Spleen (tissue), 11 donors: Measurements from ENCODE around the gene OLFM1. TPM values are rescaled to one million over a fixed set of nuclear protein-coding genes. Genes with fewer than 3 reads are reported as not detected.
"Not testable (repeated sequence)": the region's sequence is repeated elsewhere in the genome, so short reads cannot be mapped to it uniquely, and the experiment has no call there.

Experiments
- DNase-seq: peaks from one replicate; pipeline ENCODE4 v3.0.0-alpha.2; 2020
- H3K27ac ChIP-seq, 8 donors: fragments of 200-600 bp; sonication (generic) in 7 of 8; 1 replicate in 4 of 8; 2 replicates in 4 of 8; pipeline versions ENCODE4 v1.5.0 to v1.8.0; 2016 to 2021; ENCODE audit warnings: inconsistent platforms in 4 of 8, mild to moderate bottlenecking in 4 of 8, moderate library complexity in 1 of 8
- H3K27me3 ChIP-seq, 7 donors: fragments of 200-600 bp; sonication (generic) in 6 of 7; replicated peaks in 1 of 7; 1 replicate in 4 of 7; 2 replicates in 3 of 7; pipeline versions ENCODE4 v1.5.0 to v1.8.0; 2016 to 2021; ENCODE audit warnings: inconsistent platforms in 3 of 7, mild to moderate bottlenecking in 1 of 7
- H3K36me3 ChIP-seq, 6 donors: fragments of 200-600 bp; sonication (generic) in 5 of 6; 1 replicate in 4 of 6; 2 replicates in 2 of 6; pipeline versions ENCODE4 v1.5.0 to v1.8.0; 2016 to 2021; ENCODE audit warnings: inconsistent platforms in 2 of 6
- H3K4me1 ChIP-seq, 6 donors: fragments of 200-600 bp; sonication (generic) in 5 of 6; 1 replicate in 3 of 6; 2 replicates in 3 of 6; pipeline versions ENCODE4 v1.5.0 to v1.8.0; 2016 to 2021; ENCODE audit warnings: inconsistent platforms in 3 of 6
- H3K4me3 ChIP-seq, 8 donors: fragments of 200-600 bp; sonication (generic) in 7 of 8; 1 replicate in 4 of 8; 2 replicates in 4 of 8; pipeline versions ENCODE4 v1.5.0 to v1.8.0; 2016 to 2021; ENCODE audit warnings: inconsistent platforms in 4 of 8, mild to moderate bottlenecking in 4 of 8, moderate library complexity in 2 of 8
- H3K9me3 ChIP-seq, 8 donors: fragments of 200-600 bp; sonication (generic) in 7 of 8; 1 replicate in 4 of 8; 2 replicates in 4 of 8; pipeline versions ENCODE4 v1.5.0 to v1.8.0; 2016 to 2021; ENCODE audit warnings: inconsistent platforms in 4 of 8
- CTCF ChIP-seq, 11 experiments: fragments of 200-600 bp in 7 of 11; fragments of 450-650 bp in 4 of 11; sonication (generic) in 4 of 11; IDR thresholded peaks in 8 of 11; conservative IDR thresholded peaks in 3 of 11; 1 replicate in 7 of 11; 2 replicates in 4 of 11; pipeline versions ENCODE4 v1.4.0 to v1.8.0; 2016 to 2021; ENCODE audit warnings: antibody characterized with exemption in 11 of 11, inconsistent platforms in 4 of 11, mild to moderate bottlenecking in 1 of 11
- POLR2A ChIP-seq, 3 donors: fragments of 450-650 bp; IDR thresholded peaks; one replicate each; pipeline ENCODE4 v1.5.1; 2017; ENCODE audit warnings: antibody characterized with exemption in 3 of 3, mild to moderate bottlenecking in 1 of 3
- POLR2AphosphoS5 ChIP-seq, 3 donors: sonication (generic); formaldehyde crosslinking; IDR thresholded peaks; one replicate each; pipeline ENCODE4 v1.5.1; 2017; ENCODE audit warnings: antibody characterized with exemption in 3 of 3
- WGBS, 5 donors: extraction: QIAGEN DNeasy Blood & Tissue Kit in 3 of 5; methylation state at CpG; one replicate each; pipeline versions ENCODE4 v1.1.5 to v1.1.7; 2013 to 2018; 5-methylcytosine and 5-hydroxymethylcytosine counted together
- intact Hi-C: fragments of 100-400 bp; cut with DNase I; formaldehyde crosslinking; loops from one replicate; pipeline ENCODE4 v1.15.0; 2023; ENCODE audit warnings: low total_unique reads
- polyA plus RNA-seq, 3 donors: library from polyadenylated mRNA; stranded (reverse); fragments of 200-250 nt; gene quantifications; one replicate each; pipeline ENCODE4 v1.2.1, GENCODE V29; 2013
- total RNA-seq, 7 donors: library from RNA; depleted of rRNA in 3 of 7; stranded (reverse); fragments of >200 nt in 3 of 7; fragmentation: NEBNext Ultra II Directional in 4 of 7; extraction: Animal tissue kit (Norgen Biotek cat#: 25700) in 4 of 7; gene quantifications; one replicate each; pipeline versions ENCODE4 v1.1.0 to v1.2.1, GENCODE V29; 2016 to 2021
- donor health status: healthy with polysubstance abuse.
- donor health status: DM: no; HTN: no; CAD: no; lungs with moderate emphysema.
- donor health status: DM: no; HTN: no; CAD: no.
- donor health status: Bipolar disorder and iron deficiency.
- donor health status: healthy.
- donor health status: DM: no; HTN: no; CAD: no.
- donor health status: DM: yes; HTN: yes; CAD: no.

OLFM1 gene
- total and polyA plus RNA-seq, 10 donors, result 5.9 to 109 (median 44.7) TPM

GRCh38 chr9:135062254-135062653 lies 25.2 kb upstream of the OLFM1 start:
- H3K4me3 ChIP-seq, result no peak overlapping the region
- peaks cover 0 to 29% (median 20%) of the 10 kb centered on the region in 8 donors for H3K9me3 ChIP-seq
- 81 to 95% (median 92%) methylated on average over 5 of the region's 5 CpGs for WGBS, 5 donors
- DNase-seq, result peak; percentile 19
- no peak for TF ChIP-seq CTCF (IDR thresholded peaks at IDR 0.05 in 8 of 11, conservative IDR thresholded peaks at IDR 0.05 in 3 of 11)
- peaks cover 0 to 49% (median 0%) of the 10 kb centered on the region in 7 donors for H3K27me3 ChIP-seq
- H3K27ac ChIP-seq, result no peak overlapping the region
- H3K36me3 ChIP-seq, result no peaks in the 10 kb centered on the region
- H3K4me1 ChIP-seq, result no peaks in the 10 kb centered on the region
- intact Hi-C loops, result no loop called here

DNA sequence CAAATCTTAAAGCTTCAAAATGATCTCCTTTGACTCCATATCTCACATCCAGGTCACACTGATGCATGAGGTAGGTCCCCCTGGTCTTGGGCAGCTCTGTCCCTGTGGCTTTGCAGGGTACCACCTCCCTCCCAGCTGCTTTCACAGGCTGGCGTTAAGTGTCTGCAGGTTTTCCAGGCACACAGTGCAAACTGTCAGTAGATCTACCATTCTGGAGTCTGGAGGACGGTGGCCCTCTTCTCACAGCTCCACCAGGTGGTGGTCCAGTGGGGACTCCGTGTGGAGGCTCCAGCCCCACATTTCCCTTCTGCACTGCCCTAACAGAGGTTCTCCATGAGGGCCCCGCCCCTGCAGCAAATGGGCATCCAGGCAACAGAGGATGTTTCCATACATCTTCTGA lies 24.0 kb upstream of the OLFM1 start:
- peaks cover 0 to 61% (median 9%) of the 10 kb centered on the region in 7 donors for H3K27me3 ChIP-seq
- H3K27ac ChIP-seq, H3K36me3 ChIP-seq, H3K4me1 ChIP-seq, intact Hi-C loops, DNase-seq, H3K4me3 ChIP-seq: not testable (repeated sequence)
- H3K9me3 ChIP-seq, result peaks cover 0 to 29% (median 20%) of the 10 kb centered on the region in 8 donors
- 70 to 80% (median 75%) methylated on average over 3 to 4 of the region's 4 CpGs for WGBS, 5 donors

DNA sequence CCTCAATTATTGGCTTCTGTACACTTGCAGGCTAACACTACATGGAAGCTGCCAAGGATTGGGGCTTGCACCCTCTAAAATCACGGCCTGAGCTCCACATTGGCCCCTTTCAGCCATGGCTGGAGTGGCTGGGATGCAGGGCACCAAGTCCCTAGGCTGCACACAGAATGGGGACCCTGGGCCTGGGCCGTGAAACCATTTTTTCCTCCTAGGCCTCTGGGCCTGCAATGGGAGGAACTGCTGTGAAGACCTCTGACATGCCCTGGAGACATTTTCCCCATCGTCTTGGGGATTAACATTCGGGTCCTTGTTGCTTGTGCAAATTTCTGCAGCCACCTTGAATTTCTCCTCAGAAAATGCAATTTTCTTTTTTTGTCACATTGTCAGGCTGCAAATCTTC lies 23.6 kb upstream of the OLFM1 start:
- WGBS, 5 donors, result 69 to 79% (median 76%) methylated on average over 4 of the region's 4 CpGs
- intact Hi-C loops, result not testable (repeated sequence)

GRCh38 chr9:135065151-135065550 lies 22.3 kb upstream of the OLFM1 start:
- H3K4me3 ChIP-seq, result no peak overlapping the region
- TF ChIP-seq CTCF (IDR thresholded peaks at IDR 0.05 in 8 of 11, conservative IDR thresholded peaks at IDR 0.05 in 3 of 11) (no peak), POLR2A (IDR thresholded peaks at IDR 0.05) (no peak), POLR2AphosphoS5 (IDR thresholded peaks at IDR 0.05) (no peak)
- peak; percentile 51 for DNase-seq
- WGBS, 5 donors, result 77 to 91% (median 82%) methylated on average over 2 to 4 of the region's 4 CpGs
- H3K27ac ChIP-seq, result no peak overlapping the region
- H3K27me3 ChIP-seq, result peaks cover 0 to 78% (median 10%) of the 10 kb centered on the region in 7 donors
- H3K9me3 ChIP-seq, result peaks cover 0 to 29% (median 20%) of the 10 kb centered on the region in 8 donors
- no peaks in the 10 kb centered on the region for H3K36me3 ChIP-seq
- H3K4me1 ChIP-seq, result no peaks in the 10 kb centered on the region
- intact Hi-C loops, result no loop called here

More for the DNA sequence above, 23.6 kb upstream of the OLFM1 start:
- peak; percentile 25 for DNase-seq
- Histone ChIP-seq H3K27me3 (peaks cover 0 to 65% (median 10%) of the 10 kb centered on the region in 7 donors), H3K9me3 (peaks cover 0 to 29% (median 20%) of the 10 kb centered on the region in 8 donors)
- H3K4me1 ChIP-seq, H3K27ac ChIP-seq, H3K36me3 ChIP-seq, H3K4me3 ChIP-seq: not testable (repeated sequence)

GRCh38 chr9:135065804-135066203 lies 21.7 kb upstream of the OLFM1 start:
- H3K27me3 ChIP-seq, result peaks cover 0 to 78% (median 10%) of the 10 kb centered on the region in 7 donors
- TF ChIP-seq POLR2A (IDR thresholded peaks at IDR 0.05) (no peak), POLR2AphosphoS5 (IDR thresholded peaks at IDR 0.05) (no peak)
- intact Hi-C loops, result no loop called here

GRCh38 chr9:135066291-135066690 lies 21.2 kb upstream of the OLFM1 start:
- H3K4me3 ChIP-seq, result no peak overlapping the region
- H3K36me3 ChIP-seq, result no peaks in the 10 kb centered on the region
- intact Hi-C loops, result no loop called here
- peaks cover 0 to 82% (median 10%) of the 10 kb centered on the region in 7 donors for H3K27me3 ChIP-seq
- peaks cover 0 to 29% (median 20%) of the 10 kb centered on the region in 8 donors for H3K9me3 ChIP-seq
- no peak for DNase-seq
- TF ChIP-seq CTCF (IDR thresholded peaks at IDR 0.05 in 8 of 11, conservative IDR thresholded peaks at IDR 0.05 in 3 of 11) (no peak), POLR2AphosphoS5 (IDR thresholded peaks at IDR 0.05) (no peak), POLR2A (IDR thresholded peaks at IDR 0.05) (no peak)
- 74 to 91% (median 81%) methylated on average over 7 of the region's 7 CpGs for WGBS, 5 donors
- no peaks in the 10 kb centered on the region for H3K4me1 ChIP-seq
- H3K27ac ChIP-seq, result no peak overlapping the region

More at GRCh38 chr9:135065804-135066203, 21.7 kb upstream of the OLFM1 start:
- Histone ChIP-seq H3K36me3 (no peaks in the 10 kb centered on the region), H3K27ac (no peak overlapping the region), H3K4me1 (no peaks in the 10 kb centered on the region), H3K9me3 (peaks cover 0 to 29% (median 20%) of the 10 kb centered on the region in 8 donors), H3K4me3 (no peak overlapping the region)
- peak; percentile 33 for DNase-seq
- 72 to 85% (median 78%) methylated on average over 4 of the region's 4 CpGs for WGBS, 5 donors
